RWPE1 (cell line): ENCODE data around the gene SDCCAG8.

Source experiments
- CTCF ChIA-PET: fragments of 350-600 bp; sonication (Branson Sonifier 250); formaldehyde crosslinking; extraction: SDS; loops from one replicate; lab custom pipeline; 2021; lab: Yijun Ruan, JAX
- POLR2A ChIA-PET: fragments of 400-600 bp; formaldehyde crosslinking; extraction: SDS; loops from one replicate; lab custom pipeline; 2020; ENCODE audit warnings: antibody characterized with exemption; ENCODE audit not compliant: low non-redundant PET; lab: Yijun Ruan, JAX
- DNase-seq: peaks from one replicate; pipeline ENCODE4 v3.0.0; 2012; ENCODE audit warnings: low spot score
- H3K27ac ChIP-seq: fragments of 450-650 bp; 2 replicates; pipeline ENCODE4 v1.5.1; 2017
- TF ChIP-seq, protein P1 (sequence below): fragments of 450-650 bp; conservative IDR thresholded peaks from 2 replicates; pipeline ENCODE4 v1.5.1; 2017; ENCODE audit warnings: low read depth, mild to moderate bottlenecking

SDCCAG8 gene

GRCh38 chr1:243258731-243259130 is 2.9 kb downstream of the SDCCAG8 start:
- no peak for DNase-seq
- TF ChIP-seq, protein P1, sequence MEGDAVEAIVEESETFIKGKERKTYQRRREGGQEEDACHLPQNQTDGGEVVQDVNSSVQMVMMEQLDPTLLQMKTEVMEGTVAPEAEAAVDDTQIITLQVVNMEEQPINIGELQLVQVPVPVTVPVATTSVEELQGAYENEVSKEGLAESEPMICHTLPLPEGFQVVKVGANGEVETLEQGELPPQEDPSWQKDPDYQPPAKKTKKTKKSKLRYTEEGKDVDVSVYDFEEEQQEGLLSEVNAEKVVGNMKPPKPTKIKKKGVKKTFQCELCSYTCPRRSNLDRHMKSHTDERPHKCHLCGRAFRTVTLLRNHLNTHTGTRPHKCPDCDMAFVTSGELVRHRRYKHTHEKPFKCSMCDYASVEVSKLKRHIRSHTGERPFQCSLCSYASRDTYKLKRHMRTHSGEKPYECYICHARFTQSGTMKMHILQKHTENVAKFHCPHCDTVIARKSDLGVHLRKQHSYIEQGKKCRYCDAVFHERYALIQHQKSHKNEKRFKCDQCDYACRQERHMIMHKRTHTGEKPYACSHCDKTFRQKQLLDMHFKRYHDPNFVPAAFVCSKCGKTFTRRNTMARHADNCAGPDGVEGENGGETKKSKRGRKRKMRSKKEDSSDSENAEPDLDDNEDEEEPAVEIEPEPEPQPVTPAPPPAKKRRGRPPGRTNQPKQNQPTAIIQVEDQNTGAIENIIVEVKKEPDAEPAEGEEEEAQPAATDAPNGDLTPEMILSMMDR: no peak
- POLR2A ChIA-PET: no interaction called here
- H3K27ac ChIP-seq: no peak overlapping the region
- CTCF ChIA-PET: interaction anchor here (0.7 kb wide), 1 partner anchor 49 kb away, joined by 5 read pairs; no protein-coding TSS in a partner anchor

DNA sequence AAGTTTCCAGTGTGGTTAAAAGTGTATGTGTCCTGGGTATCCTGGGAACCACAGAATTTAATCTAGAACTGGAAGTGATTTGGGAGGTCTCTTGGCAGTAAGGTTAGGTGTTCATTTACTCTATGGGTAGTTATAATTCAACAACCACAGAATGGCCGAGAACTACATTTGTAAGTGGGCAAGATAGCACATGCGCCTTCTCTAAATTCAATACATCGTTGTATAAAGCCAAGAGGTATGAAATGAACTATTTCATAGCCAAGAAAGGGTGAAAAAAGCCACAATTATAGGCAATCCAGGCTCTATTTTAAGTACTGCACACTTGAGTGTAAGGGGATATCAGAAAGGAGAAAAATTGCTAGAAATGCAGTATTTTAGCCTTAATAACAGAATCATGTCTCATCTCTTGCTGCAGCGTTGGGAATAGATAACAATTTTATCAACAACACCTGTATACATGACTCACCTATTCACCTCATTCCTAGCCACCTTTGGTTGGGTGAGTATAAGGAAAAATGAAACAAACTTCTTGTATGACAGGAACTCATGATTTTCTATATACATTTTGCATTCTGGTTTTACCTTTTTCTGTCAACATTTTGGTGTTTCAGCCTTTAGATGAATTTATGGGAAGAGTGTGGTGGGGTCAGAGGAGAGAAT is 4.5 kb downstream of the SDCCAG8 start:
- no peak overlapping the region for H3K27ac ChIP-seq
- no peak for DNase-seq
- ChIA-PET POLR2A (no interaction called here), CTCF (no interaction called here)
- TF ChIP-seq, protein P1: no peak

DNA sequence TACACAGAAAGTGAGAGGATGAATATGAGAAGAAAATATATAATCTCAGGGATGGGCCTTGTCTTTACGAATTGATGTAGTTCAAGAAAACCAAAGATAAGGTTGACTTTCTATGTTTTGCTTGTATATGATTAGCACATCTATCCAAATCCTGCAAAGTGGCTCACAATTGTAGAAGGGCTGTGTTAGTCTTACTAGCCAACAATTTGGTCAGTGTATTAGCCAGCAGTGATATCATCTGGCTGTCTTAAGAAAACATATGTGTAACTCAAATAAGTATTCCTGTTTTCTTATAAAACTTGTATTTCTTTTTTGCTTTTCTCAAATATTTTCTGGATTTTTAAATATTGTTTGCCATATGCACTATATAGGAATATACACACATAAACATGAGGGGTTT is 5.5 kb downstream of the SDCCAG8 start:
- POLR2A ChIA-PET: no interaction called here
- no peak overlapping the region for H3K27ac ChIP-seq
- no peak for DNase-seq
- CTCF ChIA-PET: no interaction called here
- TF ChIP-seq, protein P1: no peak

DNA sequence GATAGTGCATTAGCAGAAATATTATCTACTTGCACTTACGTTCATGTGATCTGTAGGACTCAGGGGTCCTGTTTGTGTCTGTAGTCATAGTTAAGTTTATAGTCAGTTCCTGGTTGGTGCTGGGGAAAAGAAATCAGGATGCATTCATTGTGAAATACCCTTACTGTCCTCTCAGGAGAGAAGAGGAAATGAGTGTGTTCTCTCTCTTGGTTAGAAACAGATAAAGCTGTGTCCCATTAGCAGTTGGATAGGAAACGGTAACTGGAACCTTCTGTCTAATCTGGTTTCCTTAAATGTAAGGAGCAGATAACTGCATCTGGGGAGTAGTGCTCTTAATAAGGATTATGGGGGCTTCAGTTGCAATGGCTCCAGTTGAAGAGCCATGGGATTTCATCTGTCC is 8.9 kb downstream of the SDCCAG8 start:
- ChIA-PET POLR2A (no interaction called here), CTCF (interaction anchor here (0.6 kb wide), 1 partner anchor 145 kb away, joined by 3 read pairs; no protein-coding TSS in a partner anchor)
- TF ChIP-seq, protein P1: no peak
- no peak for DNase-seq
- peak overlapping the region; percentile 66 for H3K27ac ChIP-seq

- TF ChIP-seq, protein P1: no peak
- H3K27ac ChIP-seq: peak overlapping the region; percentile 69; the same call in 1 of the 2 replicates
- DNase-seq: no peak
- POLR2A ChIA-PET: no interaction called here
- CTCF ChIA-PET: interaction anchor here (0.6 kb wide), 1 partner anchor 71 kb away, joined by 7 read pairs; no protein-coding TSS in a partner anchor
These were observed 10.4 kb downstream of the SDCCAG8 start for GRCh38 chr1:243266231-243266630.

- CTCF ChIA-PET: interaction anchor here (0.6 kb wide), 1 partner anchor 29 kb away, joined by 5 read pairs; no protein-coding TSS in a partner anchor
- POLR2A ChIA-PET: no interaction called here
- TF ChIP-seq, protein P1: no peak
- no peak for DNase-seq
- H3K27ac ChIP-seq: peak overlapping the region; percentile 69
These were observed 11.6 kb downstream of the SDCCAG8 start for GRCh38 chr1:243267471-243267880.
